CD14-positive monocyte (primary cell): ENCODE measurements around the gene DOCK10. TPM values are rescaled to one million over a fixed set of nuclear protein-coding genes. Genes with fewer than 3 reads are reported as not detected.

ENCODE experiments used
- DNase-seq, 3 donors: peaks; one replicate each; pipeline ENCODE4 v3.0.0-alpha.2; 2011 to 2022
- H2AFZ ChIP-seq: 2 replicates; pipeline ENCODE4 v1.6.0; 2012; ENCODE audit warnings: mild to moderate bottlenecking, low read depth, low read length, inconsistent platforms; ENCODE audit not compliant: insufficient read depth, poor library complexity, severe bottlenecking
- H3K27ac ChIP-seq, 2 donors: 1 replicate in 1 of 2; 2 replicates in 1 of 2; pipeline ENCODE4 v1.5.1; 2012 to 2013; ENCODE audit warnings: low read length in 2 of 2, control low read depth in 1 of 2, inconsistent platforms in 1 of 2, low read depth in 1 of 2, mild to moderate bottlenecking in 1 of 2
- H3K27me3 ChIP-seq, 2 donors: one replicate each; pipeline versions ENCODE4 v1.6.0 to v1.6.1; 2011 to 2013; ENCODE audit warnings: low read length in 2 of 2; ENCODE audit not compliant: control insufficient read depth in 2 of 2, insufficient read depth in 2 of 2
- H3K36me3 ChIP-seq, 2 donors: replicated peaks in 1 of 2; 1 replicate in 1 of 2; 2 replicates in 1 of 2; pipeline versions ENCODE4 v1.5.1 to v1.6.1; 2012 to 2013; ENCODE audit warnings: low read length in 2 of 2, control low read depth in 1 of 2, inconsistent platforms in 1 of 2, mild to moderate bottlenecking in 1 of 2; ENCODE audit not compliant: insufficient read depth in 2 of 2, control insufficient read depth in 1 of 2
- H3K4me1 ChIP-seq, 2 donors: 1 replicate in 1 of 2; 2 replicates in 1 of 2; pipeline versions ENCODE4 v1.5.1 to v1.6.1; 2012 to 2013; ENCODE audit warnings: low read length in 2 of 2, control low read depth in 1 of 2, inconsistent platforms in 1 of 2, mild to moderate bottlenecking in 1 of 2, moderate library complexity in 1 of 2; ENCODE audit not compliant: insufficient read depth in 2 of 2, control insufficient read depth in 1 of 2
- H3K4me2 ChIP-seq: replicated peaks from 2 replicates; pipeline ENCODE3; 2012; ENCODE audit warnings: low read length, moderate library complexity, mild to moderate bottlenecking; ENCODE audit not compliant: poor library complexity, severe bottlenecking; ENCODE audit errors: extremely low read depth
- H3K4me3 ChIP-seq, 3 experiments: fragments of 200-600 bp in 1 of 3; sonication (generic) in 1 of 3; replicated peaks in 1 of 3; 1 replicate in 2 of 3; 2 replicates in 1 of 3; pipeline ENCODE4 v1.5.1; 2011 to 2013; ENCODE audit warnings: low read length in 3 of 3, mild to moderate bottlenecking in 3 of 3, control low read depth in 2 of 3, low read depth in 2 of 3, inconsistent platforms in 1 of 3, moderate library complexity in 1 of 3
- H3K79me2 ChIP-seq: 2 replicates; pipeline ENCODE4 v1.6.0; 2012; ENCODE audit warnings: mild to moderate bottlenecking, control low read depth, inconsistent platforms, low read length, moderate library complexity; ENCODE audit not compliant: insufficient read depth
- H3K9ac ChIP-seq: 2 replicates; pipeline ENCODE4 v1.6.0; 2017; ENCODE audit warnings: low read length, mild to moderate bottlenecking; ENCODE audit not compliant: insufficient read depth, poor library complexity, severe bottlenecking
- H3K9me3 ChIP-seq, 2 donors: replicated peaks in 1 of 2; 1 replicate in 1 of 2; 2 replicates in 1 of 2; pipeline versions ENCODE4 v1.5.1 to v1.6.1; 2012 to 2013; ENCODE audit warnings: low read length in 2 of 2, control low read depth in 1 of 2; ENCODE audit not compliant: control insufficient read depth in 1 of 2, insufficient read depth in 1 of 2
- H4K20me1 ChIP-seq: 2 replicates; pipeline ENCODE4 v1.6.0; 2012; ENCODE audit warnings: mild to moderate bottlenecking, low read length, control low read depth, moderate library complexity; ENCODE audit not compliant: insufficient read depth
- H3K27ac Mint-ChIP-seq, 7 donors: one replicate each; pipeline ENCODE4 v1.8.0; 2020; ENCODE audit warnings: mild to moderate bottlenecking in 7 of 7, mixed read lengths in 7 of 7, moderate library complexity in 6 of 7, inconsistent platforms in 2 of 7
- H3K27me3 Mint-ChIP-seq, 3 donors: one replicate each; pipeline ENCODE4 v1.8.0; 2021 to 2022; ENCODE audit warnings: low read depth in 3 of 3, mild to moderate bottlenecking in 3 of 3, mixed read lengths in 3 of 3, moderate library complexity in 3 of 3, inconsistent platforms in 1 of 3
- H3K36me3 Mint-ChIP-seq, 2 donors: one replicate each; pipeline ENCODE4 v1.8.0; 2020; ENCODE audit warnings: mixed read lengths in 2 of 2, inconsistent platforms in 1 of 2, mild to moderate bottlenecking in 1 of 2
- H3K4me1 Mint-ChIP-seq: one replicate; pipeline ENCODE4 v1.8.0; 2020; ENCODE audit warnings: mild to moderate bottlenecking, mixed read lengths
- H3K4me3 Mint-ChIP-seq, 2 donors: one replicate each; pipeline ENCODE4 v1.8.0; 2020; ENCODE audit warnings: mild to moderate bottlenecking in 2 of 2, mixed read lengths in 2 of 2, moderate library complexity in 1 of 2
- H3K9me3 Mint-ChIP-seq, 7 donors: one replicate each; pipeline ENCODE4 v1.8.0; 2020 to 2022; ENCODE audit warnings: mixed read lengths in 7 of 7, mild to moderate bottlenecking in 6 of 7, moderate library complexity in 6 of 7, inconsistent platforms in 2 of 7
- WGBS: methylation state at CpG from one replicate; pipeline ENCODE4 v1.1.5; 2013; ENCODE audit warnings: missing lambda C conversion rate; ENCODE audit not compliant: insufficient coverage; 5-methylcytosine and 5-hydroxymethylcytosine counted together
- intact Hi-C, 2 donors: fragments of 100-400 bp; cut with micrococcal nuclease; formaldehyde crosslinking; loops; one replicate each; pipeline versions ENCODE4 v1.15.0 to v1.15.1; 2023
- polyA plus RNA-seq, 3 donors: library from polyadenylated mRNA; depleted of rRNA in 1 of 3; unstranded in 2 of 3; stranded (reverse) in 1 of 3; fragments of 300-500 nt in 2 of 3; fragments of >200 nt in 1 of 3; fragmentation: Illumina TruSeq in 2 of 3; gene quantifications; 1 replicate in 2 of 3; 2 replicates in 1 of 3; pipeline ENCODE4 v1.2.3, GENCODE V29; 2012 to 2021
- TF ChIP-seq, protein P1 (sequence below): fragments of 200-600 bp; IDR thresholded peaks from one replicate; pipeline ENCODE4 v1.8.0; 2022; ENCODE audit warnings: antibody characterized with exemption, mild to moderate bottlenecking

DOCK10 gene
- polyA plus RNA-seq, 3 donors: 9.5 to 30.9 (median 16.5) TPM

DNA sequence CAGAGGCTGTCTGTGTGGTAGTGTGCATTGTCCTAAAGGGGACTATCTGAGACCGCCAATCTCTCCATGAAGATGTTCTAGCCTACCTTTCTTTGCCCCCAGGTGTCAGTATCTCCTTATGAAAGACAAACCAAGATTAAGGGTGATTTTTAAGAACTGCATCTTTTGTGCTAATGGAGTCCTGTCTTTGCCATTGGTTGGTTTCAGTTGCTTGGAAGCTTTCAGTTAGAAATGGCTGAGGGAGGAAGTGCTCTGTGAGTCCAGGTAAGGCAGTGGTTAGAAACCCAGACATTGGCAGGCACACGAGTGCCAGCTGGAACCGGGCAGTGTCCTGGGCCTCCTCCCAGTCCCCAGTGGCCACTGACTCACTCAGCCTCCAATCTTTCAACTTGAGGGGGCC, 111.3 kb downstream of the DOCK10 start:
- intact Hi-C loops: no loop called here
- no peak overlapping the region for H2AFZ ChIP-seq
- peaks cover 0 to 11% of the 10 kb centered on the region in 2 donors for H3K36me3 ChIP-seq
- TF ChIP-seq, protein P1, sequence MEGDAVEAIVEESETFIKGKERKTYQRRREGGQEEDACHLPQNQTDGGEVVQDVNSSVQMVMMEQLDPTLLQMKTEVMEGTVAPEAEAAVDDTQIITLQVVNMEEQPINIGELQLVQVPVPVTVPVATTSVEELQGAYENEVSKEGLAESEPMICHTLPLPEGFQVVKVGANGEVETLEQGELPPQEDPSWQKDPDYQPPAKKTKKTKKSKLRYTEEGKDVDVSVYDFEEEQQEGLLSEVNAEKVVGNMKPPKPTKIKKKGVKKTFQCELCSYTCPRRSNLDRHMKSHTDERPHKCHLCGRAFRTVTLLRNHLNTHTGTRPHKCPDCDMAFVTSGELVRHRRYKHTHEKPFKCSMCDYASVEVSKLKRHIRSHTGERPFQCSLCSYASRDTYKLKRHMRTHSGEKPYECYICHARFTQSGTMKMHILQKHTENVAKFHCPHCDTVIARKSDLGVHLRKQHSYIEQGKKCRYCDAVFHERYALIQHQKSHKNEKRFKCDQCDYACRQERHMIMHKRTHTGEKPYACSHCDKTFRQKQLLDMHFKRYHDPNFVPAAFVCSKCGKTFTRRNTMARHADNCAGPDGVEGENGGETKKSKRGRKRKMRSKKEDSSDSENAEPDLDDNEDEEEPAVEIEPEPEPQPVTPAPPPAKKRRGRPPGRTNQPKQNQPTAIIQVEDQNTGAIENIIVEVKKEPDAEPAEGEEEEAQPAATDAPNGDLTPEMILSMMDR: no peak
- no peaks in the 10 kb centered on the region for H4K20me1 ChIP-seq
- H3K4me1 ChIP-seq: peaks cover 76 to 81% of the 10 kb centered on the region in 2 donors
- no CpG with 5 or more reads among the region's 3 CpGs for WGBS
- H3K9me3 Mint-ChIP-seq: peaks cover 0 to 3% (median 0%) of the 10 kb centered on the region in 7 donors
- peak overlapping the region; percentile 45 to 81 for H3K27ac ChIP-seq
- H3K9me3 ChIP-seq: no peaks in the 10 kb centered on the region
- H3K9ac ChIP-seq: no peak overlapping the region
- peaks cover 65% of the 10 kb centered on the region for H3K79me2 ChIP-seq
- no peak overlapping the region for H3K4me3 Mint-ChIP-seq
- H3K4me2 ChIP-seq: no peak overlapping the region
- peaks cover 35 to 42% of the 10 kb centered on the region in 2 donors for H3K36me3 Mint-ChIP-seq
- DNase-seq: no peak
- peak overlapping the region in 6 of 7 donors; percentile 79 to 94 (median 90) for H3K27ac Mint-ChIP-seq
- no peaks in the 10 kb centered on the region for H3K27me3 ChIP-seq
- peaks cover 0 to 7% (median 0%) of the 10 kb centered on the region in 3 donors for H3K27me3 Mint-ChIP-seq
- H3K4me3 ChIP-seq: no peak overlapping the region
- H3K4me1 Mint-ChIP-seq: peaks cover 82% of the 10 kb centered on the region

- peaks cover 91% of the 10 kb centered on the region for H3K4me1 Mint-ChIP-seq
- peak in 1 of 3 donors; percentile 54 for DNase-seq
- Histone ChIP-seq H2AFZ (no peak overlapping the region), H3K4me2 (peak overlapping the region; percentile 16), H3K9ac (no peak overlapping the region), H3K36me3 (peaks cover 0 to 11% of the 10 kb centered on the region in 2 donors), H4K20me1 (no peaks in the 10 kb centered on the region), H3K27me3 (no peaks in the 10 kb centered on the region), H3K9me3 (no peaks in the 10 kb centered on the region), H3K79me2 (peaks cover 62% of the 10 kb centered on the region), H3K27ac (peak overlapping the region in 1 of 2 donors; percentile 81), H3K4me3 (no peak overlapping the region), H3K4me1 (peaks cover 85 to 89% of the 10 kb centered on the region in 2 donors)
- H3K27ac Mint-ChIP-seq: peak overlapping the region in 6 of 7 donors; percentile 79 to 94 (median 90)
- no peak overlapping the region for H3K4me3 Mint-ChIP-seq
- H3K9me3 Mint-ChIP-seq: peaks cover 0 to 3% (median 0%) of the 10 kb centered on the region in 7 donors
- peaks cover 43 to 48% of the 10 kb centered on the region in 2 donors for H3K36me3 Mint-ChIP-seq
- peaks cover 0 to 7% (median 0%) of the 10 kb centered on the region in 3 donors for H3K27me3 Mint-ChIP-seq
- 0% methylated on average over 1 of the region's 5 CpGs for WGBS
- intact Hi-C loops: no loop called here
- TF ChIP-seq, protein P1: no peak
Observed at GRCh38 chr2:224930124-224930523, 112.1 kb downstream of the DOCK10 start.
